ENCODE data around the gene PRR36.

GRCh38 chr19:7874897-7875273, 695 bp upstream of the PRR36 start:
- TF ChIP-seq CTCF (IDR thresholded peaks at IDR 0.05): no peak
- TF ChIP-seq POLR2A (IDR thresholded peaks at IDR 0.05): no peak
- TF ChIP-seq POLR2AphosphoS5 (IDR thresholded peaks at IDR 0.05): no peak
